T-helper 1 cell treated with Interleukin-12 subunit alpha and Interleukin-12 subunit beta and Interleukin-4 antibody, amounts not matched to agents 30 μg/mL and 1 μg/mL, for 36 hours (primary cell): ENCODE data around the gene CST1.
"Not testable (repeated sequence)": the region's sequence is repeated elsewhere in the genome, so short reads cannot be mapped to it uniquely, and the experiment has no call there.

Experiments
- H3K27ac Mint-ChIP-seq: one replicate; pipeline ENCODE4 v1.8.0; 2021; ENCODE audit warnings: mild to moderate bottlenecking, mixed read lengths
- H3K27me3 Mint-ChIP-seq: one replicate; pipeline ENCODE4 v1.8.0; 2021; ENCODE audit warnings: low read depth, mixed read lengths
- H3K36me3 Mint-ChIP-seq: one replicate; pipeline ENCODE4 v1.8.0; 2021; ENCODE audit warnings: low read depth, mixed read lengths
- H3K4me1 Mint-ChIP-seq: one replicate; pipeline ENCODE4 v1.8.0; 2021; ENCODE audit warnings: low read depth, mixed read lengths
- H3K4me3 Mint-ChIP-seq: one replicate; pipeline ENCODE4 v1.8.0; 2021; ENCODE audit warnings: mild to moderate bottlenecking, moderate library complexity, mixed read lengths
- H3K9me3 Mint-ChIP-seq: one replicate; pipeline ENCODE4 v1.8.0; 2021; ENCODE audit warnings: mixed read lengths

Gene CST1

GRCh38 chr20:23747092-23747491, 3.6 kb downstream of the CST1 start:
- H3K36me3 Mint-ChIP-seq = not testable (repeated sequence)

GRCh38 chr20:23746321-23746720, 4.4 kb downstream of the CST1 start:
- Mint-ChIP-seq H3K27me3 (no peaks in the 10 kb centered on the region), H3K27ac (no peak overlapping the region), H3K4me3 (no peak overlapping the region), H3K9me3 (no peaks in the 10 kb centered on the region), H3K4me1 (no peaks in the 10 kb centered on the region), H3K36me3 (no peaks in the 10 kb centered on the region)

More at GRCh38 chr20:23747092-23747491, 3.6 kb downstream of the CST1 start:
- not testable (repeated sequence) for H3K4me3 Mint-ChIP-seq, H3K9me3 Mint-ChIP-seq, H3K27ac Mint-ChIP-seq, H3K27me3 Mint-ChIP-seq, H3K4me1 Mint-ChIP-seq

- no peak overlapping the region for H3K27ac Mint-ChIP-seq
- H3K27me3 Mint-ChIP-seq = no peaks in the 10 kb centered on the region
- no peak overlapping the region for H3K4me3 Mint-ChIP-seq
- H3K9me3 Mint-ChIP-seq = no peaks in the 10 kb centered on the region
- H3K4me1 Mint-ChIP-seq = no peaks in the 10 kb centered on the region
- no peaks in the 10 kb centered on the region for H3K36me3 Mint-ChIP-seq
These were observed 5.5 kb downstream of the CST1 start for GRCh38 chr20:23745247-23745646.

GRCh38 chr20:23744817-23745216, 5.9 kb downstream of the CST1 start:
- Mint-ChIP-seq H3K9me3 (no peaks in the 10 kb centered on the region), H3K4me3 (no peak overlapping the region), H3K27me3 (no peaks in the 10 kb centered on the region), H3K36me3 (no peaks in the 10 kb centered on the region), H3K4me1 (no peaks in the 10 kb centered on the region), H3K27ac (no peak overlapping the region)

GRCh38 chr20:23735391-23735790, 15.3 kb downstream of the CST1 start:
- H3K27me3 Mint-ChIP-seq = peaks cover 17% of the 10 kb centered on the region
- not testable (repeated sequence) for H3K4me3 Mint-ChIP-seq, H3K4me1 Mint-ChIP-seq, H3K36me3 Mint-ChIP-seq, H3K9me3 Mint-ChIP-seq, H3K27ac Mint-ChIP-seq

GRCh38 chr20:23734949-23735348, 15.8 kb downstream of the CST1 start:
- H3K9me3 Mint-ChIP-seq, H3K4me1 Mint-ChIP-seq, H3K27ac Mint-ChIP-seq, H3K36me3 Mint-ChIP-seq, H3K4me3 Mint-ChIP-seq: not testable (repeated sequence)
- H3K27me3 Mint-ChIP-seq = peaks cover 17% of the 10 kb centered on the region

- not testable (repeated sequence) for H3K36me3 Mint-ChIP-seq, H3K9me3 Mint-ChIP-seq, H3K27ac Mint-ChIP-seq, H3K4me3 Mint-ChIP-seq, H3K4me1 Mint-ChIP-seq
- peaks cover 17% of the 10 kb centered on the region for H3K27me3 Mint-ChIP-seq
These were observed 16.3 kb downstream of the CST1 start for GRCh38 chr20:23734440-23734839.

GRCh38 chr20:23727016-23727415, 23.7 kb downstream of the CST1 start:
- H3K4me3 Mint-ChIP-seq = no peak overlapping the region
- no peaks in the 10 kb centered on the region for H3K9me3 Mint-ChIP-seq
- no peaks in the 10 kb centered on the region for H3K36me3 Mint-ChIP-seq
- H3K27ac Mint-ChIP-seq = no peak overlapping the region
- H3K4me1 Mint-ChIP-seq = no peaks in the 10 kb centered on the region
- peaks cover 4% of the 10 kb centered on the region for H3K27me3 Mint-ChIP-seq

- H3K9me3 Mint-ChIP-seq = no peaks in the 10 kb centered on the region
- H3K27ac Mint-ChIP-seq = no peak overlapping the region
- no peak overlapping the region for H3K4me3 Mint-ChIP-seq
- no peaks in the 10 kb centered on the region for H3K36me3 Mint-ChIP-seq
- no peaks in the 10 kb centered on the region for H3K4me1 Mint-ChIP-seq
- no peaks in the 10 kb centered on the region for H3K27me3 Mint-ChIP-seq
These were observed 25.6 kb downstream of the CST1 start for GRCh38 chr20:23725102-23725501.

- H3K27me3 Mint-ChIP-seq, H3K4me3 Mint-ChIP-seq, H3K4me1 Mint-ChIP-seq, H3K27ac Mint-ChIP-seq, H3K9me3 Mint-ChIP-seq, H3K36me3 Mint-ChIP-seq: not testable (repeated sequence)
These were observed 27.0 kb downstream of the CST1 start for GRCh38 chr20:23723659-23724307.

- not testable (repeated sequence) for H3K4me1 Mint-ChIP-seq, H3K4me3 Mint-ChIP-seq, H3K27me3 Mint-ChIP-seq, H3K36me3 Mint-ChIP-seq, H3K9me3 Mint-ChIP-seq, H3K27ac Mint-ChIP-seq
These were observed 27.9 kb downstream of the CST1 start for GRCh38 chr20:23722851-23723250.

- H3K9me3 Mint-ChIP-seq = no peaks in the 10 kb centered on the region
- no peaks in the 10 kb centered on the region for H3K36me3 Mint-ChIP-seq
- no peak overlapping the region for H3K4me3 Mint-ChIP-seq
- no peak overlapping the region for H3K27ac Mint-ChIP-seq
- no peaks in the 10 kb centered on the region for H3K4me1 Mint-ChIP-seq
- peaks cover 4% of the 10 kb centered on the region for H3K27me3 Mint-ChIP-seq
These were observed 28.8 kb downstream of the CST1 start for GRCh38 chr20:23721962-23722361.

GRCh38 chr20:23719351-23719750, 31.4 kb downstream of the CST1 start:
- H3K4me1 Mint-ChIP-seq, H3K9me3 Mint-ChIP-seq, H3K36me3 Mint-ChIP-seq, H3K4me3 Mint-ChIP-seq, H3K27me3 Mint-ChIP-seq, H3K27ac Mint-ChIP-seq: not testable (repeated sequence)

GRCh38 chr20:23711778-23712177, 39.0 kb downstream of the CST1 start:
- H3K9me3 Mint-ChIP-seq, H3K4me1 Mint-ChIP-seq, H3K4me3 Mint-ChIP-seq, H3K27me3 Mint-ChIP-seq, H3K36me3 Mint-ChIP-seq, H3K27ac Mint-ChIP-seq: not testable (repeated sequence)

- Mint-ChIP-seq H3K9me3 (no peaks in the 10 kb centered on the region), H3K27me3 (no peaks in the 10 kb centered on the region), H3K27ac (no peak overlapping the region), H3K4me3 (no peak overlapping the region), H3K36me3 (no peaks in the 10 kb centered on the region), H3K4me1 (no peaks in the 10 kb centered on the region)
These were observed 40.0 kb downstream of the CST1 start for GRCh38 chr20:23710771-23711170.

- no peak overlapping the region for H3K27ac Mint-ChIP-seq
- no peaks in the 10 kb centered on the region for H3K9me3 Mint-ChIP-seq
- no peaks in the 10 kb centered on the region for H3K4me1 Mint-ChIP-seq
- peaks cover 7% of the 10 kb centered on the region for H3K27me3 Mint-ChIP-seq
- no peaks in the 10 kb centered on the region for H3K36me3 Mint-ChIP-seq
- H3K4me3 Mint-ChIP-seq = no peak overlapping the region
These were observed 44.8 kb downstream of the CST1 start for GRCh38 chr20:23705895-23706294.
